SK-N-SH (cell line): ENCODE results near the gene CCDC17.

Source experiments
- ELF1 ChIP-seq: IDR thresholded peaks from 2 replicates; pipeline ENCODE4 v1.4.0; 2012
- EP300 ChIP-seq, 2 experiments: IDR thresholded peaks; 2 replicates each; pipeline versions ENCODE4 v1.4.0 to v1.6.1; 2012; ENCODE audit warnings: borderline replicate concordance in 1 of 2, low read depth in 1 of 2, low read length in 1 of 2
- FOXJ3 ChIP-seq: sonication (generic); formaldehyde crosslinking; IDR thresholded peaks from 2 replicates; pipeline ENCODE4 v1.5.1; 2020; ENCODE audit warnings: mild to moderate bottlenecking, missing genetic modification reagents
- GABPA ChIP-seq: IDR thresholded peaks from 2 replicates; pipeline ENCODE4 v1.4.0; 2012; ENCODE audit warnings: low read depth, mild to moderate bottlenecking
- POLR2AphosphoS5 ChIP-seq: IDR thresholded peaks from 2 replicates; pipeline ENCODE4 v1.6.1; 2012; ENCODE audit warnings: low read depth, low read length
- RAD21 ChIP-seq: IDR thresholded peaks from 2 replicates; pipeline ENCODE4 v1.6.1; 2012; ENCODE audit warnings: mild to moderate bottlenecking, low read length
- TAF1 ChIP-seq: IDR thresholded peaks from 2 replicates; pipeline ENCODE4 v1.6.1; 2012; ENCODE audit warnings: low read depth, mild to moderate bottlenecking, low read length, moderate library complexity, borderline replicate concordance
- YY1 ChIP-seq: IDR thresholded peaks from 2 replicates; pipeline ENCODE4 v1.4.0; 2012; ENCODE audit warnings: low read depth, mild to moderate bottlenecking
- TF ChIP-seq, protein P1 (sequence below): IDR thresholded peaks from 2 replicates; pipeline ENCODE4 v1.6.1; 2012; ENCODE audit warnings: mild to moderate bottlenecking, low read depth, low read length, moderate library complexity
- TF ChIP-seq, protein P2 (sequence below): fragments of 200-600 bp; sonication (generic); IDR thresholded peaks from 2 replicates; pipeline ENCODE4 v1.6.1; 2017; ENCODE audit warnings: antibody characterized with exemption, mild to moderate bottlenecking, moderate library complexity
- TF ChIP-seq, protein P3 (sequence below): IDR thresholded peaks from 2 replicates; pipeline ENCODE4 v1.4.0; 2012; ENCODE audit warnings: low read depth
- TF ChIP-seq, protein P4 (sequence below): IDR thresholded peaks from 2 replicates; pipeline ENCODE4 v1.4.0; 2012; ENCODE audit warnings: low read depth, borderline replicate concordance
- TF ChIP-seq, protein P5 (sequence below): fragments of 150-350 bp; IDR thresholded peaks from 2 replicates; pipeline ENCODE4 v1.6.1; 2017; ENCODE audit warnings: antibody characterized with exemption, low read length, low read depth, borderline replicate concordance

DNA sequence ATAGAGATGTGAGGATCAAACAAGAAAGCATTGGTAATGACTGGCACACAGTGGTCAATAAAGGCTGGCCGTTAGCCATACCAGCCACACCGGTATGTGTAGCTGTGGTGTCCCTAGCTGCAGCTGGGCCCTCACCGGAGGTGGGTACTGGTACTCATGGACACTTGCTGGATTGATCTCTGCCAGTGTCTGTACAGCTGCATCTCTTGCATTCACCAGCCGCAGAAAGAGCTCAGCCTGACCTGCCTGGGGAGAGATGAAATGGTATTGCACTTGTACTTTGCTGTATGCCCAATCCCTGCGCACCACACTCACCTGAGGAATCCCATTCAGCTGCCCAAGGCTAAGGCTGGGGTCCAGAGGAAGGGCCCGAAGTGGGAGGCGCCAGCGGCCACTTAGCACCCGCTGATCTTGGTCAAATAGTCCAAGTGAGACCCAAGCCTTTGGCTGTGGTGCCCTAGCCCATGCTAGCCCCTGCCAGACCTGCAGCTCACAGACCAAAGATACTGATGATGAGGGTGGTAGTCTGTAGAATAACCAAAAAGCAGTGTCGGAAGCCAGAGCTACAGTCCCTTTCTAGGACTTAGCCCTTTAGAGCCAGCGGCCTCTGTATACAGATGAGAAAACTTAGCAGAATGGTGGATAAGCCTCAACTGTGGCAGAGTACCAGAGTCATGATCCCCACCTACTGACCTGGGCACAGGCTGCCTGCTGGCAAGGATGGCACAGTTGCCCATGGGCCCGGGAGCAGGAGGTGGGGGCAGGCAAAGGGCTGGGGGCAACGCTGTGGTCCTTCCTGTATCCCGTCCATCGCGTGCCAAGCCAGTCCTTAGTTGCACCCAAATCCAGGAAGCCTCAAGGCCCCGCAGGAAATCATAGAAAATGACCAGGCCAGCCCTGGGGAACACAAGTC lies 3.0 kb downstream of the CCDC17 start:
- TF ChIP-seq POLR2AphosphoS5, result no peak
- TF ChIP-seq, protein P1, sequence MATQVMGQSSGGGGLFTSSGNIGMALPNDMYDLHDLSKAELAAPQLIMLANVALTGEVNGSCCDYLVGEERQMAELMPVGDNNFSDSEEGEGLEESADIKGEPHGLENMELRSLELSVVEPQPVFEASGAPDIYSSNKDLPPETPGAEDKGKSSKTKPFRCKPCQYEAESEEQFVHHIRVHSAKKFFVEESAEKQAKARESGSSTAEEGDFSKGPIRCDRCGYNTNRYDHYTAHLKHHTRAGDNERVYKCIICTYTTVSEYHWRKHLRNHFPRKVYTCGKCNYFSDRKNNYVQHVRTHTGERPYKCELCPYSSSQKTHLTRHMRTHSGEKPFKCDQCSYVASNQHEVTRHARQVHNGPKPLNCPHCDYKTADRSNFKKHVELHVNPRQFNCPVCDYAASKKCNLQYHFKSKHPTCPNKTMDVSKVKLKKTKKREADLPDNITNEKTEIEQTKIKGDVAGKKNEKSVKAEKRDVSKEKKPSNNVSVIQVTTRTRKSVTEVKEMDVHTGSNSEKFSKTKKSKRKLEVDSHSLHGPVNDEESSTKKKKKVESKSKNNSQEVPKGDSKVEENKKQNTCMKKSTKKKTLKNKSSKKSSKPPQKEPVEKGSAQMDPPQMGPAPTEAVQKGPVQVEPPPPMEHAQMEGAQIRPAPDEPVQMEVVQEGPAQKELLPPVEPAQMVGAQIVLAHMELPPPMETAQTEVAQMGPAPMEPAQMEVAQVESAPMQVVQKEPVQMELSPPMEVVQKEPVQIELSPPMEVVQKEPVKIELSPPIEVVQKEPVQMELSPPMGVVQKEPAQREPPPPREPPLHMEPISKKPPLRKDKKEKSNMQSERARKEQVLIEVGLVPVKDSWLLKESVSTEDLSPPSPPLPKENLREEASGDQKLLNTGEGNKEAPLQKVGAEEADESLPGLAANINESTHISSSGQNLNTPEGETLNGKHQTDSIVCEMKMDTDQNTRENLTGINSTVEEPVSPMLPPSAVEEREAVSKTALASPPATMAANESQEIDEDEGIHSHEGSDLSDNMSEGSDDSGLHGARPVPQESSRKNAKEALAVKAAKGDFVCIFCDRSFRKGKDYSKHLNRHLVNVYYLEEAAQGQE, result no peak
- TF ChIP-seq, protein P2, sequence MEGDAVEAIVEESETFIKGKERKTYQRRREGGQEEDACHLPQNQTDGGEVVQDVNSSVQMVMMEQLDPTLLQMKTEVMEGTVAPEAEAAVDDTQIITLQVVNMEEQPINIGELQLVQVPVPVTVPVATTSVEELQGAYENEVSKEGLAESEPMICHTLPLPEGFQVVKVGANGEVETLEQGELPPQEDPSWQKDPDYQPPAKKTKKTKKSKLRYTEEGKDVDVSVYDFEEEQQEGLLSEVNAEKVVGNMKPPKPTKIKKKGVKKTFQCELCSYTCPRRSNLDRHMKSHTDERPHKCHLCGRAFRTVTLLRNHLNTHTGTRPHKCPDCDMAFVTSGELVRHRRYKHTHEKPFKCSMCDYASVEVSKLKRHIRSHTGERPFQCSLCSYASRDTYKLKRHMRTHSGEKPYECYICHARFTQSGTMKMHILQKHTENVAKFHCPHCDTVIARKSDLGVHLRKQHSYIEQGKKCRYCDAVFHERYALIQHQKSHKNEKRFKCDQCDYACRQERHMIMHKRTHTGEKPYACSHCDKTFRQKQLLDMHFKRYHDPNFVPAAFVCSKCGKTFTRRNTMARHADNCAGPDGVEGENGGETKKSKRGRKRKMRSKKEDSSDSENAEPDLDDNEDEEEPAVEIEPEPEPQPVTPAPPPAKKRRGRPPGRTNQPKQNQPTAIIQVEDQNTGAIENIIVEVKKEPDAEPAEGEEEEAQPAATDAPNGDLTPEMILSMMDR, result no peak
- TF ChIP-seq, protein P3, sequence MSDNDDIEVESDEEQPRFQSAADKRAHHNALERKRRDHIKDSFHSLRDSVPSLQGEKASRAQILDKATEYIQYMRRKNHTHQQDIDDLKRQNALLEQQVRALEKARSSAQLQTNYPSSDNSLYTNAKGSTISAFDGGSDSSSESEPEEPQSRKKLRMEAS, result no peak
- no peak for TF ChIP-seq GABPA
- TF ChIP-seq TAF1, result no peak
- TF ChIP-seq, protein P4, sequence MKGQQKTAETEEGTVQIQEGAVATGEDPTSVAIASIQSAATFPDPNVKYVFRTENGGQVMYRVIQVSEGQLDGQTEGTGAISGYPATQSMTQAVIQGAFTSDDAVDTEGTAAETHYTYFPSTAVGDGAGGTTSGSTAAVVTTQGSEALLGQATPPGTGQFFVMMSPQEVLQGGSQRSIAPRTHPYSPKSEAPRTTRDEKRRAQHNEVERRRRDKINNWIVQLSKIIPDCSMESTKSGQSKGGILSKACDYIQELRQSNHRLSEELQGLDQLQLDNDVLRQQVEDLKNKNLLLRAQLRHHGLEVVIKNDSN, result no peak
- TF ChIP-seq, protein P5, sequence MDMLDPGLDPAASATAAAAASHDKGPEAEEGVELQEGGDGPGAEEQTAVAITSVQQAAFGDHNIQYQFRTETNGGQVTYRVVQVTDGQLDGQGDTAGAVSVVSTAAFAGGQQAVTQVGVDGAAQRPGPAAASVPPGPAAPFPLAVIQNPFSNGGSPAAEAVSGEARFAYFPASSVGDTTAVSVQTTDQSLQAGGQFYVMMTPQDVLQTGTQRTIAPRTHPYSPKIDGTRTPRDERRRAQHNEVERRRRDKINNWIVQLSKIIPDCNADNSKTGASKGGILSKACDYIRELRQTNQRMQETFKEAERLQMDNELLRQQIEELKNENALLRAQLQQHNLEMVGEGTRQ, result no peak
- TF ChIP-seq ELF1, result no peak
- TF ChIP-seq EP300 (IDR thresholded peaks at IDR 0.05; ENCODE audit: borderline replicate concordance in 1 of 2, low read depth in 1 of 2, low read length in 1 of 2), result no peak
- TF ChIP-seq YY1, result no peak
- no peak for TF ChIP-seq RAD21
- TF ChIP-seq FOXJ3 (CRISPR knock-in tag), result no peak
